ENCODE data around the gene NOC2L. TPM values are rescaled to one million over a fixed set of nuclear protein-coding genes. Genes with fewer than 3 reads are reported as not detected.
A peak's percentile ranks its signal among the peaks of the same experiment; 100 is the strongest.

Gene NOC2L
- total RNA-seq, 1 donor from 2014 or later = 73.9 TPM

DNA sequence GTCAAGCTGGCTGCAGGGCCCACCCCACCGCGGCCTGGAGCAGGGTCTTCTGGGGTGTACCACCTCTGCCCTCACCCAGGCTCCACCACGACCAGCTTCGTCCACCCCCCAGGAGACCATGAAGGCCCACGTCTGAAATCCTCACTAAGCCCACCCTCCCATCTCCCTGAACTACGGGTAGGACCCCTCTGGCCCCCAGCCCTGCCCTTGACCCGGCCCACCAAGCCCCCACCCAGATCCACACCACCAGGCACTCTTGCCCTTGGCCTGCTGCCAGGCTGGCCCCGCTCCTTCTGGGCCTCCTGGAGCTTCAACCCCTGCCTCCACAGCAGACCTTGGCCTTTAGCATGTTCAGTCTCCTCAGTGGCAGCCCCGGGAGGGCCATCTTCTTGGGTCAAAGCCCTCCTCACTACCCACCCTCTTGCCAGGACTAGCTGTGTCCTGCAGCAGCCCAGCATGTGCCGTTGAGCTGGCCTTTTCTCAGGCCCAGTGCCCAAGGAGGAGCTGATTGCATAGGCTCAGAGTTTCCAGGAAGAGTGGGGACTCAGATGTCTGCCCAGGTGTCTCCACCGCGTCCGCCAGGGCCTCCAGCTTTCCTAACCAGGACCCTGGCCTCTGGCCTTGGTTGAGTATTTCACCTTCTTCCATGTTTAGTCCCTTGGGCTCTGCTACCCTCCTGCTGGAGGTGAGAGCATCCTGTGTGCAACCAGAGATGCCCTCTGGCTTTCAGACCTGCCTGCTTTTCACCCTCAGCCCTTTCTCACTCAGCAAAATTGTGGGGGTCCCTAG, 53.1 kb downstream of the NOC2L start:
- no peak for DNase-seq (ENCODE audit: low read depth)
- TF ChIP-seq, protein P1, sequence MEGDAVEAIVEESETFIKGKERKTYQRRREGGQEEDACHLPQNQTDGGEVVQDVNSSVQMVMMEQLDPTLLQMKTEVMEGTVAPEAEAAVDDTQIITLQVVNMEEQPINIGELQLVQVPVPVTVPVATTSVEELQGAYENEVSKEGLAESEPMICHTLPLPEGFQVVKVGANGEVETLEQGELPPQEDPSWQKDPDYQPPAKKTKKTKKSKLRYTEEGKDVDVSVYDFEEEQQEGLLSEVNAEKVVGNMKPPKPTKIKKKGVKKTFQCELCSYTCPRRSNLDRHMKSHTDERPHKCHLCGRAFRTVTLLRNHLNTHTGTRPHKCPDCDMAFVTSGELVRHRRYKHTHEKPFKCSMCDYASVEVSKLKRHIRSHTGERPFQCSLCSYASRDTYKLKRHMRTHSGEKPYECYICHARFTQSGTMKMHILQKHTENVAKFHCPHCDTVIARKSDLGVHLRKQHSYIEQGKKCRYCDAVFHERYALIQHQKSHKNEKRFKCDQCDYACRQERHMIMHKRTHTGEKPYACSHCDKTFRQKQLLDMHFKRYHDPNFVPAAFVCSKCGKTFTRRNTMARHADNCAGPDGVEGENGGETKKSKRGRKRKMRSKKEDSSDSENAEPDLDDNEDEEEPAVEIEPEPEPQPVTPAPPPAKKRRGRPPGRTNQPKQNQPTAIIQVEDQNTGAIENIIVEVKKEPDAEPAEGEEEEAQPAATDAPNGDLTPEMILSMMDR (conservative IDR thresholded peaks at IDR 0.05; ENCODE audit: low read depth, low read length) = no peak
- no peak overlapping the region for H3K4me3 ChIP-seq (ENCODE audit: low read depth, low read length)

DNA sequence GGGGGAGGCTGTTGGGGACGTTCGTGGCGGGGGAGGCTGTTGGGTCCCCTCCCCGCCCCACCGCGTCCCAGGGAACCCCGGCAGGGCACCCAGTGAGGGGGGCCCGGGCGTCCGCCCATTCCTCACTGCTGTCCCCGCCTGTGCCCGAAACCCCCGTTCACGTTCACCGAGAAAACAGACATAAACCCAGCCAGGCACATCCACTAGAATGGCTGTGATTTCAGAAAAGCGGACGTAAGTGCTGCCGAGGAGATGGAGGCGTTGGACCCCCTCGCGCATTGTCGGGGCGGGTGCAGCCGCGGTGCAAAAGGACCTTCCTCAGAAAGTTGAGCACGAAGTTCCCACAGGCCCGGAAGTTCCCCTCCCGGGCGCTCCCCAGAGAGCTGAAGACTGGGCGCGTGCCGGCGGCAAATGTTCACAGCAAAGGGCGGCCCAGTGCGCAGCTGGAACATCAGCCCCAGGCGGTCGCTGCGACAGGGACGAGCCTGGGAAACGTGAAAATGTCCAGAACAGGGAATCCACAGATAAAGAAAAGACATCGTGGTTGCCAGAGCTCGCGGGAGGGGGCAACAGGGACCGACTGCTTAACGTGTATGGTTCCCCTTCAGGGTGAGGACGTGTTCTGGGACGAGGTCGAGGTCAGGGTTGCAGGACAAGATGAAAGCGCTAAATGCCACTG, 53.8 kb downstream of the NOC2L start:
- TF ChIP-seq, protein P1 (conservative IDR thresholded peaks at IDR 0.05; ENCODE audit: low read depth, low read length) = no peak
- no peak for DNase-seq (ENCODE audit: low read depth)
- peak overlapping the region; percentile 52 for H3K4me3 ChIP-seq (ENCODE audit: low read depth, low read length)

DNA sequence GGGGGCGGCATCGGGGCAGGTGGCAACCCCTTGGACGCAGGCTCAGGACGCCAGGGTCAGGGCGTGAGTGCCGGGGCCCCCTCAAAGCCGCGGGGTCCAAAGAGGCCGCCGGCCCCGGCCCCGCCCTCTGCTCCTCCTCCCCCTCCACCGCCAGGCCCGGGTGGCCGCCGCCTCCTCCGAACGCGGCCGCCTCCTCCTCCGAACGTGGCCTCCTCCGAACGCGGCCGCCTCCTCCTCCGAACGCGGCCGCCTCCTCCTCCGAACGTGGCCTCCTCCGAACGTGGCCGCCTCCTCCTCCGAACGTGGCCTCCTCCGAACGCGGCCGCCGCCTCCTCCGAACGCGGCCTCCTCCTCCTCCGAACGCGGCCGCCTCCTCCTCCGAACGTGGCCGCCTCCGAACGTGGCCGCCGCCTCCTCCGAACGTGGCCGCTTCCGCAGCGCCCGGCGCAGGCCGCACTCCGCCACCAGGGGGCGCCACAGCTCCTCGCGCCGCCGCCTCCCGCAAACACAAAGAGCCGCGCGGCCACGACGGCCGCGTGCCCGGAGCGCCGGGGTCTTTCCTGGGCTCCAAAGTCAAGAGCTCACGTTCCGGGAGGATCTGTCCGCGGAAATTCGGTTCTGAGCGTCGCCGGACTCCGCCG, 54.6 kb downstream of the NOC2L start:
- DNase-seq (ENCODE audit: low read depth) = no peak
- TF ChIP-seq, protein P1 (conservative IDR thresholded peaks at IDR 0.05; ENCODE audit: low read depth, low read length) = peak; percentile 68
- peak overlapping the region; percentile 52 for H3K4me3 ChIP-seq (ENCODE audit: low read depth, low read length)

DNA sequence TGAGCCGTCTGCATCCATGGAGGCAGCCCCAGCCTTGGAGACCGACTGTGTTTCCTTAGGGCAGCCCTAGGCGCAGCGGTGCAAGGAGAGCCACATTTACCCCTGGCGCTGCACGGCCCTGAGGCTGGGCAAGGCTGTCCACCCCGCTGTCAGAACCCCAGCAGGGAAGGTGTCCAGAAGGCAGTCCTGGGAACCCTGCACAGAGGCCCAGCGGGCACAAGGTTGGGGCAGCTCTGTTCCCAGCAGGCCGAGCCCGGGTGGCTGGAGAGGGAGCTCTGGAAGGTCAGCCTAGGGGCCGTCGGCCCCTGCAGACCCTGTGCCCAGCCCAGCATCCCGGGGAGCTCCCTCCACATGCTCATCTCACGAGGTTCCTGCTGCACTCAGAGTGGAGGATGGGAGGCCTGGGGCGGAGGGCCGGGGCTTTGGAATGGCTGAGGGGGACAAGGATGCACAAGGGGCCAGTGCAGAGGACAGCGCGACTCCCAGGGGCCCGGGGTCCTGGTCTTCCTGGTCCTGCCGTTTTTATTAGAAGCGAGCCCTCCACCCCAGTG, 55.3 kb downstream of the NOC2L start:
- DNase-seq (ENCODE audit: low read depth) = no peak
- H3K4me3 ChIP-seq (ENCODE audit: low read depth, low read length) = peak overlapping the region; percentile 52
- TF ChIP-seq, protein P1 (conservative IDR thresholded peaks at IDR 0.05; ENCODE audit: low read depth, low read length) = no peak

DNA sequence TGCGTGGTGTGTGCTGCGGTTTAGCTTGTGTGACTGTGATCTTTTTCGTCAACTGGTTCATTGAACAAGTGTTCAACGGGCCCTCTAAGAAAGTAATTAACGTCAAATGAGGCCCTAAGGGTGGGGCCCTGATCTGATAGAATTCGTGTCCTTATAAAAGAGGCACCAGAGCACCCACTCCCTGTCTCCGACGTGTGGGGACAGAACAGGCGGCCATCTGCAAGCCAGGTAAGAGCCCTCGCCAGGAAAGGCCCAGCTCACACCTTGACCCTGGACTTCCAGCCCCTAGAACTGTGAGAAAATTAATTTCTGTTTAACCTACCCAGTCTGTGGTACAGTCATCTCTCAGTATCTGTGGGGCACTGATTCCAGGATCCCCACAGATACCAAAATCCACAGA, 55.8 kb downstream of the NOC2L start:
- DNase-seq (ENCODE audit: low read depth) = no peak
- TF ChIP-seq, protein P1 (conservative IDR thresholded peaks at IDR 0.05; ENCODE audit: low read depth, low read length) = no peak
- no peak overlapping the region for H3K4me3 ChIP-seq (ENCODE audit: low read depth, low read length)

DNA sequence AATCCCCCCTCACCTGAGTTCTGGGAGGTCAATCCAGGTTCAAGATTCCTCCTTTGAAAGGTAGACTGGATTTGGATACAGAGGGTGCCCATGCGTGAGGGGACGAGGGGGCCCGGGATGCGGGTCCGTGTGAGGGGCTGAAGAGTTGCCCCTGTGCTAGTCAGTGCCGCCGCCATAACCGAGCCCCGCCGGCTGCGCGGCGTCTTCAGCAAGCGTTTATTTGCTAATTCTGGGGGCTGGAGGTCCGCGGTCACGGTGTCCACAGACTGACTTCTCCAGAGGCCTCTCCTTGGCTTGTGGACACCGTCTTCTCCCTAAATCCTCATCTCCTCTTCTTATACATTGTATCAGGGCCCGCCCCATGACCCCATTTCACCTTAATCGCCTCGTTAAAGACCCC, 56.3 kb downstream of the NOC2L start:
- DNase-seq (ENCODE audit: low read depth) = no peak
- TF ChIP-seq, protein P1 (conservative IDR thresholded peaks at IDR 0.05; ENCODE audit: low read depth, low read length) = no peak
- no peak overlapping the region for H3K4me3 ChIP-seq (ENCODE audit: low read depth, low read length)

All from epithelial cell of proximal tubule (primary cell).